ENCODE data around the gene APOO. TPM values are rescaled to one million over a fixed set of nuclear protein-coding genes. Genes with fewer than 3 reads are reported as not detected.
"Not testable (repeated sequence)": the region's sequence is repeated elsewhere in the genome, so short reads cannot be mapped to it uniquely, and the experiment has no call there.

APOO gene
- total RNA-seq, 2 donors from 2014 or later: 47.9 to 74.2 TPM

- Mint-ChIP-seq H3K27me3 (ENCODE audit: insufficient read depth) (no peaks in the 10 kb centered on the region), H3K27ac (no peak overlapping the region), H3K9me3 (peaks cover 14% of the 10 kb centered on the region), H3K4me3 (no peak overlapping the region), H3K36me3 (ENCODE audit: low read depth) (peaks cover 64% of the 10 kb centered on the region), H3K4me1 (peaks cover 9% of the 10 kb centered on the region)
- no peak for DNase-seq
- Histone ChIP-seq H3K4me3 (ENCODE audit: low read length) (no peak overlapping the region), H3K27ac (ENCODE audit: low read depth, low read length) (no peak overlapping the region), H3K9me3 (ENCODE audit: control insufficient read depth, low read length) (no peaks in the 10 kb centered on the region), H3K9ac (ENCODE audit: extremely low read depth, low read length, poor library complexity, severe bottlenecking) (no peak overlapping the region), H3K4me1 (ENCODE audit: control insufficient read depth, insufficient read depth, low read length) (no peaks in the 10 kb centered on the region), H3K36me3 (ENCODE audit: control insufficient read depth, insufficient read depth, low read length) (no peaks in the 10 kb centered on the region), H3K27me3 (ENCODE audit: control insufficient read depth, insufficient read depth, low read length, poor library complexity, severe bottlenecking) (no peaks in the 10 kb centered on the region)
- no peak for TF ChIP-seq CTCF (conservative IDR thresholded peaks at IDR 0.05)
- 92% methylated on average over 5 of the region's 6 CpGs; no CpG with 5 or more reads in 1 of the 2 experiments for WGBS, 2 experiments (ENCODE audit: insufficient coverage in 1 of 2, insufficient read length in 1 of 2)
These were observed 46.4 kb downstream of the APOO start for GRCh38 chrX:23861215-23861896.

- H3K9me3 Mint-ChIP-seq; H3K36me3 ChIP-seq (ENCODE audit: control insufficient read depth, insufficient read depth, low read length); H3K27me3 Mint-ChIP-seq (ENCODE audit: insufficient read depth); H3K9me3 ChIP-seq (ENCODE audit: control insufficient read depth, low read length); H3K9ac ChIP-seq (ENCODE audit: extremely low read depth, low read length, poor library complexity, severe bottlenecking); DNase-seq; H3K27me3 ChIP-seq (ENCODE audit: control insufficient read depth, insufficient read depth, low read length, poor library complexity, severe bottlenecking); H3K4me1 Mint-ChIP-seq; H3K4me3 ChIP-seq (ENCODE audit: low read length); H3K27ac Mint-ChIP-seq; H3K27ac ChIP-seq (ENCODE audit: low read depth, low read length); H3K4me1 ChIP-seq (ENCODE audit: control insufficient read depth, insufficient read depth, low read length); H3K4me3 Mint-ChIP-seq: not testable (repeated sequence)
- peaks cover 51% of the 10 kb centered on the region for H3K36me3 Mint-ChIP-seq (ENCODE audit: low read depth)
- 98 to 100% methylated on average over 2 to 7 of the region's 7 CpGs for WGBS, 2 experiments (ENCODE audit: insufficient coverage in 1 of 2, insufficient read length in 1 of 2)
These were observed 48.5 kb downstream of the APOO start for GRCh38 chrX:23859238-23859637.

GRCh38 chrX:23857935-23858334 is 49.8 kb downstream of the APOO start:
- no peaks in the 10 kb centered on the region for H3K4me1 ChIP-seq (ENCODE audit: control insufficient read depth, insufficient read depth, low read length)
- WGBS, 2 experiments (ENCODE audit: insufficient coverage in 1 of 2, insufficient read length in 1 of 2): 86 to 88% methylated on average over 4 to 5 of the region's 5 CpGs
- H3K4me1 Mint-ChIP-seq: peaks cover 3% of the 10 kb centered on the region
- no peak overlapping the region for H3K27ac ChIP-seq (ENCODE audit: low read depth, low read length)
- H3K9me3 Mint-ChIP-seq: no peaks in the 10 kb centered on the region
- H3K27me3 Mint-ChIP-seq (ENCODE audit: insufficient read depth): no peaks in the 10 kb centered on the region
- H3K27ac Mint-ChIP-seq: no peak overlapping the region
- TF ChIP-seq CTCF (conservative IDR thresholded peaks at IDR 0.05): no peak
- H3K27me3 ChIP-seq (ENCODE audit: control insufficient read depth, insufficient read depth, low read length, poor library complexity, severe bottlenecking): no peaks in the 10 kb centered on the region
- no peaks in the 10 kb centered on the region for H3K9me3 ChIP-seq (ENCODE audit: control insufficient read depth, low read length)
- DNase-seq: no peak
- no peak overlapping the region for H3K4me3 ChIP-seq (ENCODE audit: low read length)
- H3K4me3 Mint-ChIP-seq: no peak overlapping the region
- H3K36me3 Mint-ChIP-seq (ENCODE audit: low read depth): peaks cover 54% of the 10 kb centered on the region
- H3K36me3 ChIP-seq (ENCODE audit: control insufficient read depth, insufficient read depth, low read length): no peaks in the 10 kb centered on the region
- H3K9ac ChIP-seq (ENCODE audit: extremely low read depth, low read length, poor library complexity, severe bottlenecking): no peak overlapping the region

- H3K4me3 ChIP-seq (ENCODE audit: low read length): no peak overlapping the region
- no peak overlapping the region for H3K27ac ChIP-seq (ENCODE audit: low read depth, low read length)
- H3K4me1 ChIP-seq (ENCODE audit: control insufficient read depth, insufficient read depth, low read length): no peaks in the 10 kb centered on the region
- no peak overlapping the region for H3K9ac ChIP-seq (ENCODE audit: extremely low read depth, low read length, poor library complexity, severe bottlenecking)
- Mint-ChIP-seq H3K27me3 (ENCODE audit: insufficient read depth) (no peaks in the 10 kb centered on the region), H3K27ac (no peak overlapping the region), H3K9me3 (no peaks in the 10 kb centered on the region), H3K4me3 (no peak overlapping the region), H3K4me1 (peaks cover 3% of the 10 kb centered on the region), H3K36me3 (ENCODE audit: low read depth) (peaks cover 55% of the 10 kb centered on the region)
- H3K36me3 ChIP-seq (ENCODE audit: control insufficient read depth, insufficient read depth, low read length): no peaks in the 10 kb centered on the region
- H3K9me3 ChIP-seq (ENCODE audit: control insufficient read depth, low read length): no peaks in the 10 kb centered on the region
- H3K27me3 ChIP-seq (ENCODE audit: control insufficient read depth, insufficient read depth, low read length, poor library complexity, severe bottlenecking): no peaks in the 10 kb centered on the region
- no peak for DNase-seq
- no peak for TF ChIP-seq CTCF (conservative IDR thresholded peaks at IDR 0.05)
These were observed 50.4 kb downstream of the APOO start for GRCh38 chrX:23857363-23857762.

Measured in endodermal cell (in vitro differentiated cells).